ENCODE data around the gene SLC35G2.
"Not testable (repeated sequence)": the region's sequence is repeated elsewhere in the genome, so short reads cannot be mapped to it uniquely, and the experiment has no call there.

SLC35G2 gene

GRCh38 chr3:136790786-136791185 lies 28.1 kb upstream of the SLC35G2 start:
- Histone ChIP-seq H3K79me2 (ENCODE audit: insufficient read depth, low read length) (no peaks in the 10 kb centered on the region), H3K9ac (ENCODE audit: low read depth, low read length) (no peak overlapping the region), H3K9me3 (ENCODE audit: insufficient read depth, low read length, severe bottlenecking) (no peaks in the 10 kb centered on the region), H3K36me3 (ENCODE audit: insufficient read depth, low read length) (no peaks in the 10 kb centered on the region), H3K4me1 (ENCODE audit: insufficient read depth, low read length) (peaks cover 18% of the 10 kb centered on the region), H4K20me1 (ENCODE audit: insufficient read depth, low read length) (no peaks in the 10 kb centered on the region), H3K27me3 (ENCODE audit: insufficient read depth, low read length, poor library complexity) (no peaks in the 10 kb centered on the region), H3K27ac (ENCODE audit: low read length) (no peak overlapping the region), H3K4me3 (ENCODE audit: low read depth in 1 of 2, low read length in 2 of 2) (no peak overlapping the region), H2AFZ (ENCODE audit: low read depth, low read length) (no peak overlapping the region), H3K4me2 (ENCODE audit: insufficient read depth, low read length) (no peak overlapping the region)
- ATAC-seq (ENCODE audit: insufficient read depth, low read depth) (no peak), DNase-seq (no peak)
- TF ChIP-seq CTCF (IDR thresholded peaks at IDR 0.05; ENCODE audit: borderline replicate concordance, extremely low read depth, low read length, poor library complexity, severe bottlenecking) (no peak), EZH2 (IDR thresholded peaks at IDR 0.05; ENCODE audit: borderline replicate concordance, low read depth, low read length, severe bottlenecking) (no peak)

DNA sequence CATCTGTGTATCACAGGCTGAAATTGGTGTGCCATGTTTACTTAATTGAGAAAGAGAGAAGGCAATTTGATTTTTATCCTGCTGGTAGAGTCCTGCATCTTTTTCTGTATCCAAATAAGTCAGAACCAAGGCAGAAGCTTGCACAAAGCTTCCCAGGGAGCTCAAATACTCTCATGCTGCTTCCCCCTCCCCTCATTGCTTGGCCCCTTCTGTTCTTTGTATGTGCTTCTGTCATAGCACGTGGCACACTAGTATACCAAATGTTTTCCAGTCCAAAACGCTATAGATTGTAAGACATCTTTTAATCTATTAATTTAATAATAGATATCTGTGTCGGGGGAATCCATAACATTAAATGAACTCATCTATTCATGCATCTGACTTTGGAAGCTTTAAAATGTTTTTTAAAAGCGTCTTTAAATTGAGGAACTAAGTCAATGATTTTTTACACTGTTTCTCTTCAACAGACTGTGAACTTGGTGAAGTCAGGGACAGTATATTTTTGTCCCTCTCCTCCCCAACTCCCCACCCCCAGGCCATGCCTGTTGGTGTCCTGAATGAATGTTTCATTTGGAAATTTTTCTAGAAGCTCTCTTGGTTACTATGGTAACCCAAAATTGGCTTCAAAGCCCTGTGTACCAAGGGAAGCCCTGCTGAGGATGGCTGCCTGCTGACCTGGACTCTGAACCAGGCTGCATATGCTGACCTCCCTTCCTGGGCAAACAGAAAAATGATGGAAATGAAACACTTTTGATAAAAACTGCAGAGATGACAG lies 26.2 kb upstream of the SLC35G2 start:
- no peak for TF ChIP-seq CTCF (IDR thresholded peaks at IDR 0.05; ENCODE audit: borderline replicate concordance, extremely low read depth, low read length, poor library complexity, severe bottlenecking)
- TF ChIP-seq EZH2 (IDR thresholded peaks at IDR 0.05; ENCODE audit: borderline replicate concordance, low read depth, low read length, severe bottlenecking), result no peak
- no peaks in the 10 kb centered on the region for H3K36me3 ChIP-seq (ENCODE audit: insufficient read depth, low read length)
- no peaks in the 10 kb centered on the region for H3K79me2 ChIP-seq (ENCODE audit: insufficient read depth, low read length)
- H3K27me3 ChIP-seq (ENCODE audit: insufficient read depth, low read length, poor library complexity), result no peaks in the 10 kb centered on the region
- DNase-seq, result no peak
- no peaks in the 10 kb centered on the region for H4K20me1 ChIP-seq (ENCODE audit: insufficient read depth, low read length)
- H3K4me1 ChIP-seq (ENCODE audit: insufficient read depth, low read length), result no peaks in the 10 kb centered on the region
- H3K4me2 ChIP-seq (ENCODE audit: insufficient read depth, low read length), result no peak overlapping the region
- no peak overlapping the region for H3K9ac ChIP-seq (ENCODE audit: low read depth, low read length)
- H2AFZ ChIP-seq (ENCODE audit: low read depth, low read length), result no peak overlapping the region
- ATAC-seq (ENCODE audit: insufficient read depth, low read depth), result no peak
- no peaks in the 10 kb centered on the region for H3K9me3 ChIP-seq (ENCODE audit: insufficient read depth, low read length, severe bottlenecking)
- no peak overlapping the region for H3K27ac ChIP-seq (ENCODE audit: low read length)
- H3K4me3 ChIP-seq (ENCODE audit: low read depth in 1 of 2, low read length in 2 of 2), result no peak overlapping the region

- not testable (repeated sequence) for H3K36me3 ChIP-seq (ENCODE audit: insufficient read depth, low read length); H3K27me3 ChIP-seq (ENCODE audit: insufficient read depth, low read length, poor library complexity); H3K9ac ChIP-seq (ENCODE audit: low read depth, low read length); H3K4me1 ChIP-seq (ENCODE audit: insufficient read depth, low read length); H3K79me2 ChIP-seq (ENCODE audit: insufficient read depth, low read length); H2AFZ ChIP-seq (ENCODE audit: low read depth, low read length); H3K9me3 ChIP-seq (ENCODE audit: insufficient read depth, low read length, severe bottlenecking); H3K4me3 ChIP-seq (ENCODE audit: low read depth in 1 of 2, low read length in 2 of 2); H4K20me1 ChIP-seq (ENCODE audit: insufficient read depth, low read length); H3K4me2 ChIP-seq (ENCODE audit: insufficient read depth, low read length); DNase-seq; H3K27ac ChIP-seq (ENCODE audit: low read length); ATAC-seq (ENCODE audit: insufficient read depth, low read depth)
Observed at GRCh38 chr3:136801146-136801545, 17.8 kb upstream of the SLC35G2 start.

GRCh38 chr3:136802481-136802996 lies 16.4 kb upstream of the SLC35G2 start:
- H3K4me2 ChIP-seq (ENCODE audit: insufficient read depth, low read length), result no peak overlapping the region
- H3K36me3 ChIP-seq (ENCODE audit: insufficient read depth, low read length), result no peaks in the 10 kb centered on the region
- peaks cover 3% of the 10 kb centered on the region; the same call in 1 of the 2 replicates for H3K4me1 ChIP-seq (ENCODE audit: insufficient read depth, low read length)
- DNase-seq (no peak), ATAC-seq (ENCODE audit: insufficient read depth, low read depth) (no peak)
- H3K9ac ChIP-seq (ENCODE audit: low read depth, low read length), result no peak overlapping the region
- TF ChIP-seq CTCF (IDR thresholded peaks at IDR 0.05; ENCODE audit: borderline replicate concordance, extremely low read depth, low read length, poor library complexity, severe bottlenecking) (no peak), EZH2 (IDR thresholded peaks at IDR 0.05; ENCODE audit: borderline replicate concordance, low read depth, low read length, severe bottlenecking) (no peak)
- H3K27ac ChIP-seq (ENCODE audit: low read length), result no peak overlapping the region
- H3K9me3 ChIP-seq (ENCODE audit: insufficient read depth, low read length, severe bottlenecking), result no peaks in the 10 kb centered on the region
- no peak overlapping the region for H2AFZ ChIP-seq (ENCODE audit: low read depth, low read length)
- no peaks in the 10 kb centered on the region for H4K20me1 ChIP-seq (ENCODE audit: insufficient read depth, low read length)
- H3K27me3 ChIP-seq (ENCODE audit: insufficient read depth, low read length, poor library complexity), result no peaks in the 10 kb centered on the region
- no peaks in the 10 kb centered on the region for H3K79me2 ChIP-seq (ENCODE audit: insufficient read depth, low read length)
- H3K4me3 ChIP-seq (ENCODE audit: low read depth in 1 of 2, low read length in 2 of 2), result no peak overlapping the region

Measured in DND-41 (cell line).